HG02763 (cell line): Measurements from ENCODE around the gene PLPP1.

ENCODE experiments used
- ATAC-seq: cut with Tn5 transposase; IDR thresholded peaks from one replicate; pipeline ENCODE4 v1.9.1; 2021; ENCODE audit warnings: mild to moderate bottlenecking, moderate library complexity; ENCODE audit not compliant: unreplicated experiment

The PLPP1 gene

DNA sequence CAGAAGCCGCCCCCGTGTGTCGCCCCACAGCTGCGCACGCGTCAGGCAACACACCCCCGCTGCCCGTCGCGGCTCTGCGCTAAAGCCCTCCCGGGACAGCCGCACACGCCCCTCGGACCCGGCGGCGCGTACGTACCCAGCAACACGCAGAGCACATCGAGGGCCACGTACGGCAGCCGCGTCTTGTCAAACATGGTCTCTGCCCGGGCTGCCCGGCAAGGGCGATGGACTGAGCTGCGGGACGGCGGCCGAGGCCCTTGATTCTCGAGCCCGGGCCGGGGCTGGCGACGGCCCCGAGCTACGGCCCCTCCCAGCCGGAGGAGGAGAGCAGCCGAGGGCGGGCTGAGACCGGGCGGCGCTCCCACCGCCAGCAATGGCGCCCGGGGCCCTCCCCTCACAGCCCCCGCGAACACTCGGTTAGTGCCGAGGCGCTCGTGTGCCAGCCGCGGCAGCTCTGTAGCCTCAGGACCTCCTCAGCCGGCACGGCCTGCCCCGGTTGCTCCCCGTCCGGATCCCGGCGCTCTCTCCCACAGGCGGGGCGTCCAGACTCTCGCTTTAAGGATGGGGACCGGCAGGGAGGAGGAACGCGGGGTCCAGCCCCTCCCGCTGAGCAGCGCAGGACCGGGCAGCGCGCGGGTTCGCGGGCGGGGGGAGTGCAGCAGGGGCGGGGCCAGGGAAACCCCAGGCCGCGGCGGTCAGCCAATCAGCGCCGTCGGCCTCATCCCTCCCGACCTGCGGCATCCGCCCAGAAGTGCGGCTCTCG is at the start of gene PLPP1:
TSS of gene PLPP1 (minus strand) at position 529 of the 763 bp plus-strand sequence. CDS start at position 194, 335 bp downstream.
- ATAC-seq = peak; percentile 88

DNA sequence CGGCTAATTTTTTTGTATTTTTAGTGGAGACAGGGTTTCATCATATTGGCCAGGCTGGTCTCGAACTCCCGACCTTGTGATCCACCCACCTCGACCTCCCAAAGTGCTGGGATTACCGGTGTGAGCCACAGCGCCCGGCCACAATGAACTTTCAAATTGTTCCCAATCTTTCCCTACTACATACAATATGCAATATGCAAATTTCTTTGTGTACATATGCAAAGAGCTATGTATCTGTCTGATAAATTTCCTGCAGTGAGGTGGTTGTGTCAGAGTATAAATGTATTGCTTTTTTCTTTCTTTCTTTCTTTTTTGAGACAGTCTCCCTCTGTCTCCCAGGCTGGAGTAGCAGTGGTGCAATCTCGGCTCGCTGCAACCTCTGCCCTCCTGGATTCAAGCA is 48.8 kb upstream of the PLPP1 start:
- no peak for ATAC-seq

- no peak for ATAC-seq
Measured at GRCh38 chr5:55582256-55582655, 47.5 kb upstream of the PLPP1 start.

DNA sequence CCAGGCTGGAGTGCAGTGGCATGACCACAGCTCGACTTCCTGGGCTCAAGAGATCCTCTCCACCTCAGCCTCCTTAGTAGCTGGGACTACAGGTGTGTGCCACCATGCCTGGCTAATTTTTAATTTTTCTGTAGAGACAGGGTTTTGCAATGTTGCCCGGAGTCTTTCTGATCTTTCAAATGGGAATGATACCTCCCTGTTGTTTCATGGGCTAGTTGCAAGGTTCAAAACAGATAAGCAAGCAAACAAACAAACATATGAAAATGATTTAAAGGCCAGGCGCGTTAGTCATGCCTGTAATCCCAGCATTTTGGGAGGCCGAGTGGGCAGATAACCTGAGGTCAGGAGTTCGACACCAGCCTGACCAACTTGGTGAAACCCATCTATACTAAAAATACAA is 45.3 kb upstream of the PLPP1 start:
- no peak for ATAC-seq

- no peak for ATAC-seq
Measured at GRCh38 chr5:55578771-55579170, 44.0 kb upstream of the PLPP1 start.

DNA sequence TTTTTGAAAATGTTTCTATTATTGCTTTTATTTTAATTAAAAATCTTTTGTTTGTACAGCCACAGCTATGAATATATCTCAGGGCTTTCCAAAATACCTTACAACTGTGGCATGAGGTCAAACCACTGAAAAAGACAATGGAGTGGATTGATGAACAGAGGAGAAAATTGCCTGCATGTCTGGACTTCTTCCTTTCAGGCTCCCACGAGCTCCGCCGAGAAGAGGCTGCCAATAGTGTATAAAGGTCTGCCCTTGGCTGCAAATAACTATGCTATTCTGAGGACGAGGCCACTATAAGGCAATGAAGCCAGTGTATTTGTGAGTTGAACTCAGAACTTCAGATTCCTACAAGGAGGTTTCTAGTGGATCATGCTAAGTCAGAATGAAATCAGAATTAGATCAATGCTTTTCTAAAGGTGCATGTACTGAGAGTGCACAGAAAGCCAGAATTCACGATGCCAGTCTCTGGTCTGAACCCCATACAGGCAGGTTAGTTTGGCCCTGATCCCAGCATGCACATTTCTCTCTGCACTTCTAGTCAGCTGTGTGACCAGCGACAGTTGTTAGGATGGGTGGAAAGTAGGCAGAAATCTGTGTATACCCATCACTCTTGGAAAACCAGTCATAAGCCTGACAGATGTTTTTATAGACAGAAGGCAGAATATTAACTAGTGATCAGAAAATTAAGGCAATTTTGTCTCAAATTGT is 42.7 kb upstream of the PLPP1 start:
- no peak for ATAC-seq

- ATAC-seq = no peak
Measured at GRCh38 chr5:55576661-55577060, 41.9 kb upstream of the PLPP1 start.

DNA sequence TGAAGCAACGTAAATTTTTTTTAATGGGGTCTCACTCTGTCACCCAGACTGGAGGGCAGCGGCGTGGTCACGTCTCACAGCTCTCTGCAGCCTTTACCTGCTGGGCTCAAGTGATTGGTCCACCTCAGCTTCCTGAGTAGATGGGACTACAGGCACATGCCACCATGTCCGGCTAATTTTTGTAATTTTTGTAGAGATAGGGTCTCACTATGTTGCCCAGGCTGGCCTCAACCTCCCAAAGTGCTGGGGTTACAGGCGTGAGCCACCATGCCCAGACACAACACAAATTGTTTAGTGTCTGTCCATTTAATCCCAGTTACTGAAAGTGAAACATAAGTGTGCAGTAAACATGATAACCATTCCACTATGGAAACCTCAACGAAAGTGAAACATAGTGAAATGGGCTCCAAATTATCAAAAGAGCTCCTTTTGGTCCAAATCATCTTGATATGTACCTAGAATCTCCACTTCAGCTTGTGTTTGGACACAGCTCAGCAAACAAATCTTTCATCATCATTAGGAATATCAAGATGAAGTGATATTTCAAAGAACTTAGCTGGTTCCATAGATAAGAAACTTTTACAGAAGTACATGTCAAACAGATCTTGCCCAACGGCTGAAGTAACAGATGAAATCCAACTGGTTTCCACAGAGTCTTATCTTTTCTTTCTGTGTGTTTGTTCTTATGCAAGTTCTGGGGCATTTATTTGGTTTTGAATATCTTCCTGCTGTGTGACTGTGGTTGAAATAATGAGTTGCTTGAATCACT is 41.2 kb upstream of the PLPP1 start:
- no peak for ATAC-seq

DNA sequence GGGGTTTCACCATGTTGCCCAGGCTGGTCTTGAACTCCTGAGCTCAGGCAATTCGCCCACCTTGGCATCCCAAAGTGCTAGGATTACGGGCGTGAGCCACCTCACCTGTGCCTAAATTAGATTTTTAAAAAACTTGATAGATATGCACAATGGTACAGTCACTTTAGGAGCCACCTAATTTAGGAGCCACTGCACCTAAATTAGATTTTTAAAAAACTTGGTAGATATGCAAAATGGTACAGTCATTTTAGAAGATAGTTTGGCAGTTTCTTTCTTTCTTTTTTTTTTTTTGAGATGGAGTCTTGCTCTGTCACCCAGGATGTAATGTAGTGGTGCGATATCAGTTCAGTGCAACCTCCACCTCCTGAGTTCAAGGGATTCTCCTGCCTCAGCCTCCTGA is 37.8 kb upstream of the PLPP1 start:
- no peak for ATAC-seq

GRCh38 chr5:55572020-55572419 is 37.3 kb upstream of the PLPP1 start:
- ATAC-seq = no peak

GRCh38 chr5:55570570-55570969 is 35.8 kb upstream of the PLPP1 start:
- ATAC-seq = no peak

DNA sequence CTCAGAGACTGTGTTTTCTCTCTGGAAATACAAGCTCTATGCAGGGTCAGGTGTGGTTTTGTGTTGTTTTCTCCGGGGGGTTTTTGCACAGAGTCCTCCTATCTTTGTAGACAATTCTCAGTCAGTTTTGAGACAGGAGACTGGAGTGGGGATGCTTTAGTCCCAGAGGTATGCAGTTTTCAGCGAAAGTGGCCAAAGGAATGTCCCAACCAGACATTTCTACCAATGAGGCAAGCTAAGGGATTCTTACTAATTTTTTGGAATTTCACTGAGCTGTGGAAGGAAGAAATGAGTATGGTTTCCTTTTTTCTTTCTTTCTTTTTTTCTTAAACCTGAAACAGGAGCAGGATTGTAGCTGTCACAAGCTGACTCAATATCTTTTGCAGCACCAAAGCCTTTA is 35.3 kb upstream of the PLPP1 start:
- ATAC-seq = no peak

- ATAC-seq = no peak
Measured at GRCh38 chr5:55569513-55569865, 34.7 kb upstream of the PLPP1 start.

- no peak for ATAC-seq
Measured at GRCh38 chr5:55568654-55569512, 34.1 kb upstream of the PLPP1 start.

DNA sequence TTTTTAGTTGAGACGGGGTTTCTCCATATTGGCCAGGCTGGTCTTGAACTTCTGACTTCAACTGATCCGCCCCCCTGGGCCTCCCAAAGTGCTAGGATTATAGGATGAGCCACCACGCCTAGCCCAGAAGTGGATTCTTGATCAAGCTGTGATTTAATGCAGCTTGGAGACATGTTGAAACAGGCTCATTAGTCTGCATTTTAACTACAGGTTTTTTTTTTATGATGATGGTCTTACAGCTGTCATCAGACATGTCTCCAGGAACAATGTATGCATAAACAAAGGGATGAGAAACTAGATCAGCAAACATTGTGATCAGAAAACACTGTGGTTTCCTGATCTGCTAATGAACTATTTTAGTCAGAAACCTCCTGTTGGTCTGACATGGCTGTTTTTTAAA is 30.0 kb upstream of the PLPP1 start:
- ATAC-seq = no peak

DNA sequence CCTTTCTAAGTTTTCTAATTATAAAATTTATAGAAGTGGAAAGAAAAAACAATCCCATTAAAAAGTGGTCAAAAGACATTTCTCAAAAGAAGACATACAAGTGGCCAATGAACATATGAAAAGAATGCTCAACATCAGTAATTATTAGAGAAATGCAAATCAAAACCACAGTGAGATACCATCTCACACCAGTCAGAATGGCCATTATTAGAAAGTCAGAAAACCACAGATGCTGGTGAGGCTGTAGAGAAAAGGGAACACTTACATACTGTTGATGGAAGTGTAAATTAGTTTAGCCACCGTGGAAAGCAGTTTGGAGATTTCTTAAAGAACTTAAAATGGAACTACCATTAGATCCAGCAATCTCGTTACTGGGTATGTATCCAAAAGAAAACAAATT is 23.7 kb upstream of the PLPP1 start:
- no peak for ATAC-seq

DNA sequence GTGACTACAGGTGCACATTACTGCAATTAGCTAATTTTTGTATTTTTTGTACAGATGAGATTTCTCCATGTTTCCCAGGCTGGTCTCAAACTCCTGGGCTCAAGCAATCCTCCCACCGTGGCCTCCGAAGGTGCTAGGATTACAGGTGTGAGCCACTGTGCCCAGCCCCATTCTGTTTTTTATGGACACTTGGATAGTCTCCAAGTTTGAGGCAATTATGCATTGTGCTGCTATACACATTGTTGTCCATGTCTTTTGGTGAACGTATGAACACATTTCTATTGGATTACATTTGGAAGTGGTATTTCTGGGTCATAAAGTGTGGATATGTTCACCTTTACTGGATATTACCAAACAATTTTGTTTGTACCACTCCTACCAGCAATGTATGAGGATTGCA is 22.4 kb upstream of the PLPP1 start:
- no peak for ATAC-seq

- ATAC-seq = no peak
Measured at GRCh38 chr5:55554585-55555202, 19.9 kb upstream of the PLPP1 start.

DNA sequence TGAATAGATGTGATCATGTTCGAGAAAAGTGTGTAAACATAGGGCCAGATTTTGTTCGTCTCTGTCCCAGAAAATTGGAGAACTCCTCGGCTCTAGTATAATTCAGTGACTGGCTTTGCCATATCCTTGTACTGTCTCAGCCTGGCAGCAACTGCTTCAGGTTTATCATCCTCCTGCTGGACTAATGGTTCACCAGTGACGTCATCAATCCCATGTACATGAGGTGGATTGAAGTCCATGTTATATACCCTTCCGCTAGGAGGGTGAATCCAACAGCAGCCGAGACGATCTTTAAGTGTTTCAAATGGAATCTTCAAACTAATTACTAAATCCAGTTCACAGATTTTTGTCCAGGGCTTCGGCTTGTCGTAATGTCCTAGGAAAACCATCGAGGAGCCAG is 17.1 kb upstream of the PLPP1 start:
- ATAC-seq = no peak

GRCh38 chr5:55551358-55551757 is 16.6 kb upstream of the PLPP1 start:
- ATAC-seq = no peak
